GM12801 (cell line): ENCODE measurements around the gene GLRX2.

Experiments used
- TF ChIP-seq, protein P1 (sequence below): IDR thresholded peaks from one replicate; pipeline ENCODE4 v1.5.1; 2011; ENCODE audit warnings: control low read depth; ENCODE audit not compliant: insufficient read length; ENCODE audit errors: extremely low read depth

Gene GLRX2

DNA sequence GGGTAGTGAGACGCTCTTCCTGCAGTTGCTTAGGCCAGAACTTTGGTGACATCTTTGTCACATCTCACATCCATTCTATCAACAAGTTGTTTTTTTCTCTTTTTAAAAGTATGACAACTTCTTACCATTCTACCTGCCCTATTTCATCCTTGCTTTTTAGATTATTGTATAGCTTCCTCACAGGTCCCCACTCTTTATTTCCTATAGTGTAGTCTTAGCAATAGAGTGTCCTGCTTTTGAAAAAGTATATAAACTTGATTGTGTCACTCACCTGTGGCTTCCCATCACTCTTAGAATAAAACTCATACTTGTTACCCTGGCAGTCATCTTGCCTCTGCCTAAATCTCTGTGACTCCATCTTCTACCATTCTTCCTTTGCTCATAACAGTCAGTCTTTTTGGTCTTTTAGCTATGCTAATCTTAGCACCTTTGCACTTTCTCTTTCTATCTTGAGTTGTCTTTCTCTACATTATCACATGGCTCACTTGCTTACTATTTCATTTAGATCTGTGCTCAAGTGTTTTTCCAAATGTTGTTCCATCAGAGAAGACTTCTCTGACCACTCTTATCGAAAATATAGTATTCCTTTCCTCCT lies 26.1 kb upstream of the GLRX2 start:
- TF ChIP-seq, protein P1, sequence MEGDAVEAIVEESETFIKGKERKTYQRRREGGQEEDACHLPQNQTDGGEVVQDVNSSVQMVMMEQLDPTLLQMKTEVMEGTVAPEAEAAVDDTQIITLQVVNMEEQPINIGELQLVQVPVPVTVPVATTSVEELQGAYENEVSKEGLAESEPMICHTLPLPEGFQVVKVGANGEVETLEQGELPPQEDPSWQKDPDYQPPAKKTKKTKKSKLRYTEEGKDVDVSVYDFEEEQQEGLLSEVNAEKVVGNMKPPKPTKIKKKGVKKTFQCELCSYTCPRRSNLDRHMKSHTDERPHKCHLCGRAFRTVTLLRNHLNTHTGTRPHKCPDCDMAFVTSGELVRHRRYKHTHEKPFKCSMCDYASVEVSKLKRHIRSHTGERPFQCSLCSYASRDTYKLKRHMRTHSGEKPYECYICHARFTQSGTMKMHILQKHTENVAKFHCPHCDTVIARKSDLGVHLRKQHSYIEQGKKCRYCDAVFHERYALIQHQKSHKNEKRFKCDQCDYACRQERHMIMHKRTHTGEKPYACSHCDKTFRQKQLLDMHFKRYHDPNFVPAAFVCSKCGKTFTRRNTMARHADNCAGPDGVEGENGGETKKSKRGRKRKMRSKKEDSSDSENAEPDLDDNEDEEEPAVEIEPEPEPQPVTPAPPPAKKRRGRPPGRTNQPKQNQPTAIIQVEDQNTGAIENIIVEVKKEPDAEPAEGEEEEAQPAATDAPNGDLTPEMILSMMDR: no peak

- TF ChIP-seq, protein P1: no peak
Observed at GRCh38 chr1:193125369-193125768, 20.2 kb upstream of the GLRX2 start.

- TF ChIP-seq, protein P1: no peak
Observed at GRCh38 chr1:193123751-193124150, 18.5 kb upstream of the GLRX2 start.

DNA sequence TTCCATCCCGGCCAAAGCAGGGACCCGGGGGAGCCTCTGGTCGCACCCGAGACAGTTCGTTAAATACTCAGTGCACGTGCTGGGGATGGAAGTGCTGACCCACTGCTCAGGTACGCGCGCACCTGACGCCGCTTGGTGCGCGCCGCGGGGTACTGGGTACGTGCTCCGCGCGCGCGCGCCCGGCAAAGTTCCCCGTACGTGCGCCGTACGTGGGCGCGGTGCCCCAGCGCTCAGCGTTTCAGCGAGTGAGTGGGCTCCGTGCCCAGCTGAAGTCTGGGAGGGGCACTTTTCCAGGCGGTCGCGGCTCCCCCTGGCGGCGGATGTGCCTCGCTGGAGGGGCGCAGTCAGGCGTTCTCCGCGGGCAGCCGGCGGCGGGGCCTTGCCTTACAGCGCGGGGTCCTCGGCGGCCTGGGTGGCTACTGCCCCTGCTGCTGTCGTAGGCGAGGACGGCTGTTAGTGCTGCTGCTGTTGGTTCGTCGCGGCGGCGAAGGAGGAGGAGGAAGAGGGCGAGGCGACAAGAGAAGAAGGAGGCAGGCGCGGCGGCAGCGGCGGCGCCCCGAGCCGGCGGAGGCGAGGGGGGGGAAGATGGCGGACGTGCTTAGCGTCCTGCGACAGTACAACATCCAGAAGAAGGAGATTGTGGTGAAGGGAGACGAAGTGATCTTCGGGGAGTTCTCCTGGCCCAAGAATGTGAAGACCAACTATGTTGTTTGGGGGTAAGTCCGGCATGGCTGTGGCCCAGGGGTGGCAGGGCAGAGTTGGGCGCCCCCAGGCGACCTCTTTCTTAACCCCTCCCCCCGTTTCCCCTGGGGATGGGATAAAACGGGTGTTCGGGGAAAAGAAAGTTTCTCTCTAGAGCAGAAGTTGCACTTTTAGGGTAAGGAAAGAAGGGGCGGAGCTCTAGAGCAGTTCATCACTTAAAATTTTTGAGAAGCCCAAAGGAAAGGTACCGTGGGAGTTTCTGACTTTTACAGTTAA lies 16.7 kb upstream of the GLRX2 start, which contains the start of gene CDC73:
CDC73 (plus strand) TSS at position 416 of the 978 bp plus-strand sequence; CDS start at position 586, 170 bp downstream.
- TF ChIP-seq, protein P1: no peak

DNA sequence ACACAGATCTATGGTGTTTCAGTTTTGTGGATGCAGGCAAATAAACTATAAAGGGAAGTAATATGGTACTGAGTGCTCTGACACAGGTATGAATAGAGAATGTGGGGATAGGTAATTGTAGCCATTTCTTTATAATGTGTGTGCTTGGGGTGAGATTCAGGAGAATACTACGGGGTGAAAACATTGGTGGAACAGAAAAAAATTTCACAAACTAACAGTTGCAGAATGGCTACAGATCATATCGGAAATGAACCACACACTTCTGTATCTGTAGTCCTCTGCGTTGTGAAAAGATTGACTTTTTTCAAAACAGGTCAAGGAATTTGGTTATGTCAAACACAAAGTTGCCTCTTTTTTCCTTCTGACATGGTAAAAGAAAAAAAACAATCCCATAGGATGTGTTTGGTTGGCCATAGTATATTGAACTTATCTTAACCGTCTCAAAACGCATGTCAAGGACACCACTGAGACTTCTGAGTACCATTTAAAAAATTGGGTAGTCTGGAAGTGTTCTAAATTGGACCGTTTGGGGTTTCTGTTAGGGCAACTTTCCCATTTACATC lies 15.5 kb upstream of the GLRX2 start:
- TF ChIP-seq, protein P1: no peak

GRCh38 chr1:193118803-193119730 lies 13.9 kb upstream of the GLRX2 start:
- TF ChIP-seq, protein P1: no peak
